K562 (cell line): ENCODE measurements around the gene QPRT. TPM values are rescaled to one million over a fixed set of nuclear protein-coding genes. Genes with fewer than 3 reads are reported as not detected.

Experiments used
- ASH1L ChIP-seq: fragments of 450-650 bp; IDR thresholded peaks from 2 replicates; pipeline ENCODE4 v1.6.1; 2018; ENCODE audit warnings: borderline replicate concordance, mild to moderate bottlenecking, low read depth; ENCODE audit not compliant: partially characterized antibody
- HDAC3 ChIP-seq: fragments of 450-650 bp; IDR thresholded peaks from 2 replicates; pipeline ENCODE4 v1.6.1; 2018; ENCODE audit warnings: borderline replicate concordance, mild to moderate bottlenecking, moderate library complexity; ENCODE audit not compliant: partially characterized antibody
- MEF2D ChIP-seq: conservative IDR thresholded peaks from 2 replicates; pipeline ENCODE4 v1.6.1; 2016; ENCODE audit warnings: low read depth, missing genetic modification characterization, missing compliant biosample characterization
- POLR3A ChIP-seq: IDR thresholded peaks from 2 replicates; pipeline ENCODE4 v1.6.1; 2011; ENCODE audit warnings: borderline replicate concordance, mild to moderate bottlenecking, moderate library complexity; ENCODE audit not compliant: insufficient read length, insufficient read depth; ENCODE audit errors: extremely low read depth
- SETDB1 ChIP-seq: IDR thresholded peaks from one replicate; pipeline ENCODE4 v1.6.1; 2012; ENCODE audit warnings: low read length, control low read depth, inconsistent platforms
- polyA plus RNA-seq, 8 experiments: library from polyadenylated mRNA; depleted of rRNA in 4 of 8; stranded (reverse) in 5 of 8; unstranded in 3 of 8; fragments of >200 nt; fragmentation: Nextera tagmentation in 2 of 8; fragmentation: Illumina TruSeq in 1 of 8; extraction: Ambion mirVana in 2 of 8; extraction: Trizol in 1 of 8; gene quantifications; 2 replicates each; pipeline versions ENCODE4 v1.2.1 to v1.2.3, GENCODE V29; 2011 to 2014; ENCODE audit warnings: inconsistent platforms in 1 of 8, missing spikeins in 1 of 8
- total RNA-seq, 7 experiments: library from RNA; depleted of rRNA in 6 of 7; stranded (reverse); fragments of >200 nt in 6 of 7; fragmentation: Illumina TruSeq in 2 of 7; extraction: Trizol in 2 of 7; gene quantifications; 2 replicates each; pipeline versions ENCODE4 v1.2.1 to v1.2.3, GENCODE V29; 2011 to 2021; ENCODE audit warnings: low replicate concordance in 1 of 7
- TF ChIP-seq, protein P1 (sequence below), 2 experiments: fragments of 450-650 bp; formaldehyde crosslinking in 1 of 2; IDR thresholded peaks; 2 replicates each; pipeline versions ENCODE4 v1.4.0 to v1.6.1; 2014 to 2020; ENCODE audit warnings: mild to moderate bottlenecking in 2 of 2, borderline replicate concordance in 1 of 2, low read depth in 1 of 2

Gene QPRT
- total and polyA plus RNA-seq, 9 of the 15 experiments (the other 6 are each of a cell fraction or from before 2014, with no cell fraction given), result 7.7 to 112 (median 64.1) TPM

GRCh38 chr16:29663016-29663806 is 15.8 kb upstream of the QPRT start, which contains the start of gene SPN (continued):
- TF ChIP-seq, protein P1, sequence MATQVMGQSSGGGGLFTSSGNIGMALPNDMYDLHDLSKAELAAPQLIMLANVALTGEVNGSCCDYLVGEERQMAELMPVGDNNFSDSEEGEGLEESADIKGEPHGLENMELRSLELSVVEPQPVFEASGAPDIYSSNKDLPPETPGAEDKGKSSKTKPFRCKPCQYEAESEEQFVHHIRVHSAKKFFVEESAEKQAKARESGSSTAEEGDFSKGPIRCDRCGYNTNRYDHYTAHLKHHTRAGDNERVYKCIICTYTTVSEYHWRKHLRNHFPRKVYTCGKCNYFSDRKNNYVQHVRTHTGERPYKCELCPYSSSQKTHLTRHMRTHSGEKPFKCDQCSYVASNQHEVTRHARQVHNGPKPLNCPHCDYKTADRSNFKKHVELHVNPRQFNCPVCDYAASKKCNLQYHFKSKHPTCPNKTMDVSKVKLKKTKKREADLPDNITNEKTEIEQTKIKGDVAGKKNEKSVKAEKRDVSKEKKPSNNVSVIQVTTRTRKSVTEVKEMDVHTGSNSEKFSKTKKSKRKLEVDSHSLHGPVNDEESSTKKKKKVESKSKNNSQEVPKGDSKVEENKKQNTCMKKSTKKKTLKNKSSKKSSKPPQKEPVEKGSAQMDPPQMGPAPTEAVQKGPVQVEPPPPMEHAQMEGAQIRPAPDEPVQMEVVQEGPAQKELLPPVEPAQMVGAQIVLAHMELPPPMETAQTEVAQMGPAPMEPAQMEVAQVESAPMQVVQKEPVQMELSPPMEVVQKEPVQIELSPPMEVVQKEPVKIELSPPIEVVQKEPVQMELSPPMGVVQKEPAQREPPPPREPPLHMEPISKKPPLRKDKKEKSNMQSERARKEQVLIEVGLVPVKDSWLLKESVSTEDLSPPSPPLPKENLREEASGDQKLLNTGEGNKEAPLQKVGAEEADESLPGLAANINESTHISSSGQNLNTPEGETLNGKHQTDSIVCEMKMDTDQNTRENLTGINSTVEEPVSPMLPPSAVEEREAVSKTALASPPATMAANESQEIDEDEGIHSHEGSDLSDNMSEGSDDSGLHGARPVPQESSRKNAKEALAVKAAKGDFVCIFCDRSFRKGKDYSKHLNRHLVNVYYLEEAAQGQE (IDR thresholded peaks at IDR 0.05; ENCODE audit: borderline replicate concordance), result peak; percentile 60
- TF ChIP-seq, protein P1 (CRISPR knock-in tag; IDR thresholded peaks at IDR 0.05; ENCODE audit: low read depth), result no peak
- TF ChIP-seq POLR3A, result no peak
- no peak; the same call in none of the 2 replicates for TF ChIP-seq MEF2D (tag)
- peak; percentile 55 for TF ChIP-seq HDAC3
- no peak for TF ChIP-seq ASH1L
- TF ChIP-seq SETDB1, result no peak
